Measurements from ENCODE around the gene SENP7. TPM values are rescaled to one million over a fixed set of nuclear protein-coding genes. Genes with fewer than 3 reads are reported as not detected.

Gene SENP7
- total RNA-seq, 1 experiment from 2014 or later = 17.4 TPM

GRCh38 chr3:101375586-101375985 is 137.4 kb downstream of the SENP7 start:
- H3K4me3 ChIP-seq = no peak overlapping the region
- no peaks in the 10 kb centered on the region for H3K9me3 ChIP-seq (ENCODE audit: insufficient read depth, low read depth)
- H3K27ac ChIP-seq = no peak overlapping the region
- no peak overlapping the region for H2AFZ ChIP-seq
- no TSS peak for BruUV-seq (replicated peaks)
- H3K36me3 ChIP-seq (ENCODE audit: low read depth) = no peaks in the 10 kb centered on the region
- H3F3A ChIP-seq (ENCODE audit: insufficient read depth, low read depth) = no peaks in the 10 kb centered on the region
- intact Hi-C loops (cut with micrococcal nuclease; ENCODE audit: unreplicated experiment) = no loop called here
- no peaks in the 10 kb centered on the region for H3K9me2 ChIP-seq (ENCODE audit: insufficient read depth)
- POLR2A ChIA-PET (ENCODE audit: unreplicated experiment) = no interaction called here
- H3K79me2 ChIP-seq (ENCODE audit: low read depth) = no peaks in the 10 kb centered on the region
- no peak overlapping the region for H3K4me2 ChIP-seq
- no peaks in the 10 kb centered on the region for H3K4me1 ChIP-seq (replicated peaks; ENCODE audit: insufficient read depth)
- no peak for DNase-seq
- CTCF ChIA-PET = no interaction called here
- H4K20me1 ChIP-seq (ENCODE audit: insufficient read depth) = no peaks in the 10 kb centered on the region
- TF ChIP-seq EZH2 (IDR thresholded peaks at IDR 0.05; ENCODE audit: low read depth) = no peak
- TF ChIP-seq CTCF (conservative IDR thresholded peaks at IDR 0.05) = no peak
- no peaks in the 10 kb centered on the region for H3K27me3 ChIP-seq (ENCODE audit: insufficient read depth, low read depth)

- no peaks in the 10 kb centered on the region for H3K4me1 ChIP-seq (replicated peaks; ENCODE audit: insufficient read depth)
- POLR2A ChIA-PET (ENCODE audit: unreplicated experiment) = interaction anchor here (0.6 kb wide), 1 partner anchor 652 kb away, joined by 6 read pairs; no protein-coding TSS in a partner anchor
- no peak for DNase-seq
- no peaks in the 10 kb centered on the region for H3F3A ChIP-seq (ENCODE audit: insufficient read depth, low read depth)
- TF ChIP-seq CTCF (conservative IDR thresholded peaks at IDR 0.05) = no peak
- no peak for TF ChIP-seq EZH2 (IDR thresholded peaks at IDR 0.05; ENCODE audit: low read depth)
- H2AFZ ChIP-seq = no peak overlapping the region
- CTCF ChIA-PET = no interaction called here
- H3K4me2 ChIP-seq = no peak overlapping the region
- H3K4me3 ChIP-seq = no peak overlapping the region
- no peaks in the 10 kb centered on the region for H4K20me1 ChIP-seq (ENCODE audit: insufficient read depth)
- no peaks in the 10 kb centered on the region for H3K79me2 ChIP-seq (ENCODE audit: low read depth)
- BruUV-seq (replicated peaks) = no TSS peak
- intact Hi-C loops (cut with micrococcal nuclease; ENCODE audit: unreplicated experiment) = no loop called here
- peaks cover 8% of the 10 kb centered on the region for H3K9me3 ChIP-seq (ENCODE audit: insufficient read depth, low read depth)
- no peaks in the 10 kb centered on the region for H3K9me2 ChIP-seq (ENCODE audit: insufficient read depth)
- no peak overlapping the region for H3K27ac ChIP-seq
- H3K27me3 ChIP-seq (ENCODE audit: insufficient read depth, low read depth) = no peaks in the 10 kb centered on the region
- 0 out of 2 replicates have a peak, but pooled peaks cover 4% of the 10 kb centered on the region for H3K36me3 ChIP-seq (ENCODE audit: low read depth)
Observed at GRCh38 chr3:101362406-101362805, 150.6 kb downstream of the SENP7 start.

- BruUV-seq (replicated peaks) = no TSS peak
- POLR2A ChIA-PET (ENCODE audit: unreplicated experiment) = interaction anchor here (0.7 kb wide), 1 partner anchor 1083 kb away, joined by 10 read pairs; no protein-coding TSS in a partner anchor
Observed at GRCh38 chr3:101351829-101352228, 161.2 kb downstream of the SENP7 start.

More at GRCh38 chr3:101351829-101352228, 161.2 kb downstream of the SENP7 start:
- CTCF ChIA-PET = no interaction called here
- Histone ChIP-seq H2AFZ (no peak overlapping the region), H4K20me1 (ENCODE audit: insufficient read depth) (no peaks in the 10 kb centered on the region), H3K9me3 (ENCODE audit: insufficient read depth, low read depth) (peaks cover under 1% of the 10 kb centered on the region; the same call in 1 of the 2 replicates), H3K27me3 (ENCODE audit: insufficient read depth, low read depth) (no peaks in the 10 kb centered on the region), H3K79me2 (ENCODE audit: low read depth) (no peaks in the 10 kb centered on the region), H3K27ac (no peak overlapping the region), H3K4me2 (no peak overlapping the region), H3K9me2 (ENCODE audit: insufficient read depth) (0 out of 2 replicates have a peak, but pooled peaks cover 4% of the 10 kb centered on the region), H3K36me3 (ENCODE audit: low read depth) (no peaks in the 10 kb centered on the region), H3F3A (ENCODE audit: insufficient read depth, low read depth) (no peaks in the 10 kb centered on the region; the same call in 1 of the 2 replicates), H3K4me1 (replicated peaks; ENCODE audit: insufficient read depth) (no peaks in the 10 kb centered on the region), H3K4me3 (no peak overlapping the region)
- no peak for TF ChIP-seq EZH2 (IDR thresholded peaks at IDR 0.05; ENCODE audit: low read depth)
- TF ChIP-seq CTCF (conservative IDR thresholded peaks at IDR 0.05) = no peak
- DNase-seq = no peak
- intact Hi-C loops (cut with micrococcal nuclease; ENCODE audit: unreplicated experiment) = no loop called here

Measured in PC-9 (cell line).